Endometrial microvascular endothelial cells (primary cell): ENCODE measurements around the gene SDR9C7. TPM values are rescaled to one million over a fixed set of nuclear protein-coding genes. Genes with fewer than 3 reads are reported as not detected.
"Not testable (repeated sequence)": the region's sequence is repeated elsewhere in the genome, so short reads cannot be mapped to it uniquely, and the experiment has no call there.

ENCODE experiments used
- in situ Hi-C: cut with HindIII; loops from 2 replicates; pipeline ENCODE4 v1.10.0; 2017; ENCODE audit warnings: low sequenced_read_pairs, low pct_unique_long_range_greater_than_20kb; ENCODE audit errors: inconsistent ontology term
- total RNA-seq: library from RNA; depleted of rRNA; stranded (reverse); fragments of >200 nt; gene quantifications from one replicate; pipeline ENCODE4 v1.2.3, GENCODE V29; 2015; ENCODE audit errors: inconsistent ontology term

SDR9C7 gene
- total RNA-seq: not detected

- in situ Hi-C loops: no loop called here
These were observed at the start of gene SDR9C7 for GRCh38 chr12:56933826-56934625. TSS of gene SDR9C7 (minus strand) at chr12:56934408. CDS start at chr12:56934261, 147 bp downstream.

- in situ Hi-C loops: no loop called here
These were observed 49.2 kb upstream of the SDR9C7 start for GRCh38 chr12:56983386-56983785.

GRCh38 chr12:56982578-56983236 is 48.5 kb upstream of the SDR9C7 start:
- in situ Hi-C loops: not testable (repeated sequence)

- in situ Hi-C loops: no loop called here
These were observed 46.8 kb upstream of the SDR9C7 start for GRCh38 chr12:56980941-56981530.

- in situ Hi-C loops: no loop called here
These were observed 46.1 kb upstream of the SDR9C7 start for GRCh38 chr12:56980268-56980667.

GRCh38 chr12:56979628-56980027 is 45.4 kb upstream of the SDR9C7 start:
- in situ Hi-C loops: no loop called here

- in situ Hi-C loops: no loop called here
These were observed 44.4 kb upstream of the SDR9C7 start for GRCh38 chr12:56978397-56979138.

- in situ Hi-C loops: not testable (repeated sequence)
These were observed 43.2 kb upstream of the SDR9C7 start for GRCh38 chr12:56977361-56977760.

GRCh38 chr12:56974224-56974623 is 40.0 kb upstream of the SDR9C7 start:
- in situ Hi-C loops: not testable (repeated sequence)

- in situ Hi-C loops: not testable (repeated sequence)
These were observed 34.7 kb upstream of the SDR9C7 start for GRCh38 chr12:56968910-56969309.

GRCh38 chr12:56965997-56966642 is 31.9 kb upstream of the SDR9C7 start:
- in situ Hi-C loops: not testable (repeated sequence)

GRCh38 chr12:56965124-56965523 is 30.9 kb upstream of the SDR9C7 start:
- in situ Hi-C loops: not testable (repeated sequence)

GRCh38 chr12:56963557-56963956 is 29.3 kb upstream of the SDR9C7 start:
- in situ Hi-C loops: not testable (repeated sequence)

GRCh38 chr12:56962247-56962646 is 28.0 kb upstream of the SDR9C7 start:
- in situ Hi-C loops: not testable (repeated sequence)

GRCh38 chr12:56958422-56958821 is 24.2 kb upstream of the SDR9C7 start:
- in situ Hi-C loops: no loop called here

GRCh38 chr12:56957229-56958052 is 23.2 kb upstream of the SDR9C7 start, which contains the start of gene RDH16:
TSS of gene RDH16 (minus strand) at chr12:56957608. CDS start at chr12:56957462, 146 bp downstream.
- in situ Hi-C loops: no loop called here

- in situ Hi-C loops: no loop called here
These were observed 21.5 kb upstream of the SDR9C7 start for GRCh38 chr12:56955631-56956256.
